ENCODE results near the gene AKAP8. TPM values are rescaled to one million over a fixed set of nuclear protein-coding genes. Genes with fewer than 3 reads are reported as not detected.

AKAP8 gene
- total RNA-seq, 1 donor from 2014 or later = 27.7 TPM

DNA sequence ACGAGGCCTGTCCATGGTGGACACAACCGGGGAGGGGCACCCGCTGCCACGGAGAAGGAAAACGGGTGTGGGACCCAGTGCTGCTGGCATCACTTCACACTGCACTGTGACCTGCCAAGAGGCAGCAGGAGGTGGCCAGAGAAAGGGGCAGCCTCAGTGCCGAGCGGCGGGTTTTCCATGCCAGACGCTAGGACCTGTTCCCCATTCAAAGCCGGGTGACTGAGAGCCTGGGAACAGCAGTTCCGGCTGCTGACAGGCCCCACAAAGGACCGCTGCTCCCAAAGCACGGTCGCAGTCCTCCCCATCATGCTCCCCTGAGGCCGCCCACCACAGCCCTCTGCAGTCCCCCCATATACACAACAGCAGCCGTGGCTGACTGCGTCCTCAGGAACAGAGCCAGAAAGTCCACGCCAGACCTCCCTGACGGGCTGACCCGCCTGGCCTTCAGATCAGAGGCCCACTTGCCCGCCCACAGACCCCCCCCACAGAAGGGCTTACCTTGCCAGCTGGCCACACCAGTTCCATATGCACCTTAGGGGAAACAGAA is 5.4 kb downstream of the AKAP8 start:
- Histone ChIP-seq H3K4me1 (peaks cover 50% of the 10 kb centered on the region), H3K36me3 (peaks cover 0 to 41% of the 10 kb centered on the region in 2 donors), H3K27me3 (no peaks in the 10 kb centered on the region), H3K27ac (no peak overlapping the region), H3K4me3 (no peak overlapping the region), H3K9me3 (no peaks in the 10 kb centered on the region)
- TF ChIP-seq, protein P1, sequence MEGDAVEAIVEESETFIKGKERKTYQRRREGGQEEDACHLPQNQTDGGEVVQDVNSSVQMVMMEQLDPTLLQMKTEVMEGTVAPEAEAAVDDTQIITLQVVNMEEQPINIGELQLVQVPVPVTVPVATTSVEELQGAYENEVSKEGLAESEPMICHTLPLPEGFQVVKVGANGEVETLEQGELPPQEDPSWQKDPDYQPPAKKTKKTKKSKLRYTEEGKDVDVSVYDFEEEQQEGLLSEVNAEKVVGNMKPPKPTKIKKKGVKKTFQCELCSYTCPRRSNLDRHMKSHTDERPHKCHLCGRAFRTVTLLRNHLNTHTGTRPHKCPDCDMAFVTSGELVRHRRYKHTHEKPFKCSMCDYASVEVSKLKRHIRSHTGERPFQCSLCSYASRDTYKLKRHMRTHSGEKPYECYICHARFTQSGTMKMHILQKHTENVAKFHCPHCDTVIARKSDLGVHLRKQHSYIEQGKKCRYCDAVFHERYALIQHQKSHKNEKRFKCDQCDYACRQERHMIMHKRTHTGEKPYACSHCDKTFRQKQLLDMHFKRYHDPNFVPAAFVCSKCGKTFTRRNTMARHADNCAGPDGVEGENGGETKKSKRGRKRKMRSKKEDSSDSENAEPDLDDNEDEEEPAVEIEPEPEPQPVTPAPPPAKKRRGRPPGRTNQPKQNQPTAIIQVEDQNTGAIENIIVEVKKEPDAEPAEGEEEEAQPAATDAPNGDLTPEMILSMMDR (IDR thresholded peaks at IDR 0.05) = no peak
- no peak for TF ChIP-seq POLR2A (IDR thresholded peaks at IDR 0.05)
- no peak for TF ChIP-seq POLR2AphosphoS5 (IDR thresholded peaks at IDR 0.05; ENCODE audit: insufficient read depth in 1 of 2, low read depth in 1 of 2)
- DNase-seq (ENCODE audit: extremely low spot score in 2 of 2) = no peak
- intact Hi-C loops (cut with DNase I) = no loop called here

DNA sequence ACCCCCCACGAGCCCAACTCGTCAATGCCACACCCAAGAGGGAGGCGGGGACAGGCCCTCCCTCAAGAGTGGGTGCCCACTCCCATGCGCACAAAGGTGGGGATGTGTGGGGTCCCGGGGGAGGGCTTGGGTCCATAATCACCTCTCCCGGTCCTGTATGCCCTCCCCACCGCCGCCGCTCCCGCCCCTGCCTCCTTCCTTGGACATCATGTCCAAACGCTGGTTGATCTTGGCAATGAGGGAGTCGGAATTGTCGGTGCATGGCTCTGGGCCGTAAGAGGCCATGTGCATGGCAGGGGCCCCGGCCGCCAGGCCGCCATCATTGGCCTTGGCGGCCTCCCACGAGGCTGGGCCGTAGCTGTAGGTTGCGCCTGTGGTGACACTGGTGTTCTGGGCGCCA is 5.9 kb downstream of the AKAP8 start:
- Histone ChIP-seq H3K27ac (no peak overlapping the region), H3K9me3 (no peaks in the 10 kb centered on the region), H3K4me1 (peaks cover 50% of the 10 kb centered on the region), H3K4me3 (no peak overlapping the region), H3K27me3 (no peaks in the 10 kb centered on the region), H3K36me3 (peaks cover 0 to 47% of the 10 kb centered on the region in 2 donors)
- TF ChIP-seq POLR2A (IDR thresholded peaks at IDR 0.05) (no peak), POLR2AphosphoS5 (IDR thresholded peaks at IDR 0.05; ENCODE audit: insufficient read depth in 1 of 2, low read depth in 1 of 2) (no peak)
- TF ChIP-seq, protein P1 (IDR thresholded peaks at IDR 0.05) = no peak
- intact Hi-C loops (cut with DNase I) = no loop called here
- no peak for DNase-seq (ENCODE audit: extremely low spot score in 2 of 2)

DNA sequence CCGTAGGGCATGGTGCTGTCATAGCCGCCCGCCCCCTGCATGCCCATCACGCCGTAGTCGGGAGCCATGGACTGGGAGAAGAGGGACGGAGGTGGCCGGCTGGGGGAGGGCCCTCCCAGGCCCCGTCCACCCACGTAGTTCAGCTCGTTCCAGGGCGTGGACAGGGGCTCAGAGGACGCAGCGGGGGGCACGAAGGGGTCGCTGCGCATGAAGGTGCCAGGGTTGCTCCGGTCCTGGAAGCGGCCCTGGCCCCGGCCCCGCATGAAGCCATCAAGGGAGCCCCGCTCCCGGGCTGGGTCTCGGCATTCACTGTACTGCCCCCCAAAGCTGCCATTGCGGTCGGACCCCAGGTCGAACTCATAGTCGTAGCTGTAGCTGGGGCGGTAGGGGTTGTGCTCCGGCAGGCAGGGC is 6.7 kb downstream of the AKAP8 start:
- no peak overlapping the region for H3K27ac ChIP-seq
- no peak for TF ChIP-seq POLR2A (IDR thresholded peaks at IDR 0.05)
- TF ChIP-seq, protein P1 (IDR thresholded peaks at IDR 0.05) = no peak
- no peak for TF ChIP-seq POLR2AphosphoS5 (IDR thresholded peaks at IDR 0.05; ENCODE audit: insufficient read depth in 1 of 2, low read depth in 1 of 2)
- peaks cover 45% of the 10 kb centered on the region for H3K4me1 ChIP-seq
- H3K27me3 ChIP-seq = no peaks in the 10 kb centered on the region
- H3K36me3 ChIP-seq = peaks cover 0 to 54% of the 10 kb centered on the region in 2 donors
- no peak for DNase-seq (ENCODE audit: extremely low spot score in 2 of 2)
- no peaks in the 10 kb centered on the region for H3K9me3 ChIP-seq
- no peak overlapping the region for H3K4me3 ChIP-seq
- intact Hi-C loops (cut with DNase I) = no loop called here

DNA sequence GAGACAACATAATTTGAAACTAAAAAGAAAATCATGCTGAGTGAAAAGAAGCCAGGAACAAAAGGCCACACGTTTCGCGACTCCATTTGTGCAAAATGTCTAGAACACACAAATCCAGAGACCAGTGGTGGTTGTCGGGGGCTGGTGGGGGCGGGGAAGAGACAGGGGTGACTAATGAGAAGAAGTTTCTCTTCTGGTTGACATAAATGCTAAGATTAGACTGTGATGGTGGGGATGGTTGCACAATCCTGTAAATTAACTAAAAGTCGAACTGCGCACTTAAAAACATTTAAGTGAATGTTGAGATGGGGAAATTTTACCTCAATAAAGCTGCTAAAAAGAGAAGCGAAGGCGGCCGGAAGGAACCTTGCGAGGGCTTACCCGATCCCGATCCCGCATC is 7.1 kb downstream of the AKAP8 start:
- peaks cover 41% of the 10 kb centered on the region for H3K4me1 ChIP-seq
- no peak overlapping the region for H3K4me3 ChIP-seq
- H3K27me3 ChIP-seq = no peaks in the 10 kb centered on the region
- TF ChIP-seq, protein P1 (IDR thresholded peaks at IDR 0.05) = no peak
- TF ChIP-seq POLR2A (IDR thresholded peaks at IDR 0.05) (no peak), POLR2AphosphoS5 (IDR thresholded peaks at IDR 0.05; ENCODE audit: insufficient read depth in 1 of 2, low read depth in 1 of 2) (no peak)
- DNase-seq (ENCODE audit: extremely low spot score in 2 of 2) = no peak
- no peaks in the 10 kb centered on the region for H3K9me3 ChIP-seq
- H3K27ac ChIP-seq = no peak overlapping the region
- H3K36me3 ChIP-seq = peaks cover 0 to 58% of the 10 kb centered on the region in 2 donors
- intact Hi-C loops (cut with DNase I) = no loop called here

DNA sequence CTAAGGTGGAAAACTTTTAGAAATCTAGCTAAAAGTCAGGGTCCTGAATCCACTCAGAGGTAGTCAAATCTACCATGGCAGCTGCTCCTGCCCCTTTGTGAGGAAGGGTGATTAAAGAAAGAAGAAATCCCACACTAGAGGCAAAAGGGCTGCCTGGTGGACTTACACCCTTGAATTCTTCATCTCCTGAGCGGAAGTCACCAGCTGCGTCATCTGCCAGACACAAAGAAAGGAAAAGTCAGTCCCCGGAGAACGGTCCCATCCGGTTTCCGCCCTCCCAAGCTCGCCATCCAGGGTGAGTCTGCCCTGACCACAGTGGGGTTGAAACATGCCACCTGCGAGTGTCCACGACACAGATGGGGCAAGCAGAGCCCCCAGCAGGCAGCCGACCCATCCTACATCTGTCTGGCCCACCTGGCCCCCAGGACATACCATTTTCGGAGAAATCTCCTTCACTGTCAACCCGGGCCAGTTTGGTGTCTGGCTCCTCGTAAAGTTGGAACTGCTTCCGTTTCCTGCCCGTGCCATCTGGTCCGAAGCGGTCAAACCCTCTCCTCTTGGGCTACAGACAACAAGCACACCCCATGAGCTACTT is 7.7 kb downstream of the AKAP8 start:
- H3K36me3 ChIP-seq = peaks cover 0 to 64% of the 10 kb centered on the region in 2 donors
- peaks cover 35% of the 10 kb centered on the region for H3K4me1 ChIP-seq
- H3K27me3 ChIP-seq = no peaks in the 10 kb centered on the region
- H3K9me3 ChIP-seq = no peaks in the 10 kb centered on the region
- no peak for DNase-seq (ENCODE audit: extremely low spot score in 2 of 2)
- intact Hi-C loops (cut with DNase I) = no loop called here
- TF ChIP-seq POLR2AphosphoS5 (IDR thresholded peaks at IDR 0.05; ENCODE audit: insufficient read depth in 1 of 2, low read depth in 1 of 2) (no peak), POLR2A (IDR thresholded peaks at IDR 0.05) (no peak)
- TF ChIP-seq, protein P1 (IDR thresholded peaks at IDR 0.05) = no peak
- H3K27ac ChIP-seq = no peak overlapping the region
- H3K4me3 ChIP-seq = no peak overlapping the region

All from vagina (tissue), 2 donors.